Suprapubic skin (tissue), 4 donors: ENCODE measurements around the gene TASP1. TPM values are rescaled to one million over a fixed set of nuclear protein-coding genes. Genes with fewer than 3 reads are reported as not detected.
"Not testable (repeated sequence)": the region's sequence is repeated elsewhere in the genome, so short reads cannot be mapped to it uniquely, and the experiment has no call there.

Experiments used
- DNase-seq, 2 donors: peaks; one replicate each; pipeline ENCODE4 v3.0.0-alpha.2; 2019; ENCODE audit warnings: low spot score in 2 of 2
- H3K27ac ChIP-seq: fragments of 200-600 bp; sonication (generic); one replicate; pipeline ENCODE4 v1.5.1; 2019
- H3K27me3 ChIP-seq: fragments of 200-600 bp; sonication (generic); one replicate; pipeline ENCODE4 v1.5.1; 2019
- H3K36me3 ChIP-seq: fragments of 200-600 bp; sonication (generic); one replicate; pipeline ENCODE4 v1.5.1; 2019
- H3K4me1 ChIP-seq: fragments of 200-600 bp; sonication (generic); one replicate; pipeline ENCODE4 v1.5.1; 2019
- H3K4me3 ChIP-seq: fragments of 200-600 bp; sonication (generic); one replicate; pipeline ENCODE4 v1.5.1; 2019; ENCODE audit warnings: mild to moderate bottlenecking
- H3K9me3 ChIP-seq: fragments of 200-600 bp; sonication (generic); one replicate; pipeline ENCODE4 v1.5.1; 2019
- CTCF ChIP-seq, 2 donors: fragments of 200-600 bp in 1 of 2; fragments of 450-650 bp in 1 of 2; sonication (generic) in 1 of 2; IDR thresholded peaks; one replicate each; pipeline ENCODE4 v1.5.1; 2016 to 2019; ENCODE audit warnings: antibody characterized with exemption in 2 of 2, mild to moderate bottlenecking in 1 of 2, moderate library complexity in 1 of 2
- EP300 ChIP-seq: sonication (generic); formaldehyde crosslinking; IDR thresholded peaks from one replicate; pipeline ENCODE4 v1.6.1; 2017; ENCODE audit warnings: antibody characterized with exemption
- POLR2A ChIP-seq, 2 donors: fragments of 450-650 bp; IDR thresholded peaks; one replicate each; pipeline ENCODE4 v1.6.1; 2017; ENCODE audit warnings: antibody characterized with exemption in 2 of 2, mild to moderate bottlenecking in 2 of 2, moderate library complexity in 2 of 2
- POLR2AphosphoS5 ChIP-seq, 3 donors: sonication (generic); formaldehyde crosslinking; IDR thresholded peaks; one replicate each; pipeline ENCODE4 v1.6.1; 2017; ENCODE audit warnings: antibody characterized with exemption in 3 of 3
- WGBS: methylation state at CpG from one replicate; pipeline ENCODE4 v1.1.5; 2018; 5-methylcytosine and 5-hydroxymethylcytosine counted together
- total RNA-seq, 4 donors: library from RNA; depleted of rRNA; stranded (reverse); fragments of >200 nt; gene quantifications; one replicate each; pipeline ENCODE4 v1.1.0, GENCODE V29; 2016

Gene TASP1
- total RNA-seq, 4 donors from 2014 or later = 8.2 to 25.6 (median 9.9) TPM

DNA sequence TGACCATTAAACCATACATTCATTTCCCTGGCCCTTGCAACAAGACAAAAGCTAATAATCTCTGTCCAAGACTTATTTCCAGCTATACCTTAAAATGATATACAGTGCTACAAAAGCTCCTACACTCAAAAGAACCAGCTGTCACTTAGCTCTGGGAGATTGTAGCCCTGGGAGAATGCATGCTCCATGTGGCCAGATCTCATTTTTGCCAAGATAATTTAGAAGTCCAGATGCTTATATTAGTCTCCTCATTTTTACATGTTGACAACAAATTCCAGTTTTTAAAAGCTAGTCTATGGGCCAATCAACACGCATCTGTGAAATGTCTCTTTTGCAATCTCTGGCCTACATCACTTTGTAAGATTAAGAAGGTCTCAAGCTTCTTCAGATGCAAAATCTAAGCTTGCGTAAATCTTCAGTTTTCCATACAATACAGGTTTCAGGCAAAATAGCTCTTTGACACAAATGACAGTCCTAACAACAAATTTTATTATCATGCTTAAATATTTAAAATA is 27.1 kb downstream of the TASP1 start:
- 98% methylated on average over 2 of the region's 2 CpGs for WGBS
- Histone ChIP-seq H3K27ac (no peak overlapping the region), H3K9me3 (no peaks in the 10 kb centered on the region), H3K4me3 (no peak overlapping the region), H3K27me3 (no peaks in the 10 kb centered on the region), H3K4me1 (peaks cover 8% of the 10 kb centered on the region), H3K36me3 (no peaks in the 10 kb centered on the region)
- no peak for TF ChIP-seq EP300
- TF ChIP-seq POLR2A (IDR thresholded peaks at IDR 0.05) = no peak
- TF ChIP-seq CTCF (IDR thresholded peaks at IDR 0.05) = no peak
- TF ChIP-seq POLR2AphosphoS5 (IDR thresholded peaks at IDR 0.05) = no peak
- DNase-seq = no peak

GRCh38 chr20:13610184-13610583 is 28.5 kb downstream of the TASP1 start:
- 95% methylated on average over 2 of the region's 2 CpGs for WGBS

DNA sequence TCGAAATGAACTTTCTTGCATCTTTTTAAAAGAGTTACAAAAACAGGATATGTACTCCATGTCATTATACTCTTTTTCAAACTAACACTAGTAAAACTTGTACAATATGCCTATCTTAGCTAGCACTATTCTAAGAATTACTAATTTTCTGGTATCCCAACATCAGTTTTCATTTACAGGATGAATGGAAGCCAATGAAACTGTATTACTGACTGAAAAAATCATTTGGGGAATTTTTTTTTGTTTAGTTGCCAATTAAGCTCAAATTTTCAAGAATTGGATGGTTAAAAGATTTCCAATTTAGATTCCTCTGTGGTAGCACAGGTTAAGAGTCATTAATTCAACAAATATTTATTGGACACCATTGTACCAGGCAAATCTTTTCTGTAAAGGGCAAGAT is 30.7 kb downstream of the TASP1 start:
- DNase-seq = no peak

More at GRCh38 chr20:13610184-13610583, 28.5 kb downstream of the TASP1 start:
- DNase-seq = no peak
- Histone ChIP-seq H3K4me3 (no peak overlapping the region), H3K27me3 (no peaks in the 10 kb centered on the region), H3K27ac (no peak overlapping the region), H3K9me3 (no peaks in the 10 kb centered on the region), H3K36me3 (no peaks in the 10 kb centered on the region), H3K4me1 (peaks cover 8% of the 10 kb centered on the region)
- TF ChIP-seq POLR2A (IDR thresholded peaks at IDR 0.05) = no peak
- TF ChIP-seq EP300 = no peak
- TF ChIP-seq CTCF (IDR thresholded peaks at IDR 0.05) = no peak
- no peak for TF ChIP-seq POLR2AphosphoS5 (IDR thresholded peaks at IDR 0.05)

DNA sequence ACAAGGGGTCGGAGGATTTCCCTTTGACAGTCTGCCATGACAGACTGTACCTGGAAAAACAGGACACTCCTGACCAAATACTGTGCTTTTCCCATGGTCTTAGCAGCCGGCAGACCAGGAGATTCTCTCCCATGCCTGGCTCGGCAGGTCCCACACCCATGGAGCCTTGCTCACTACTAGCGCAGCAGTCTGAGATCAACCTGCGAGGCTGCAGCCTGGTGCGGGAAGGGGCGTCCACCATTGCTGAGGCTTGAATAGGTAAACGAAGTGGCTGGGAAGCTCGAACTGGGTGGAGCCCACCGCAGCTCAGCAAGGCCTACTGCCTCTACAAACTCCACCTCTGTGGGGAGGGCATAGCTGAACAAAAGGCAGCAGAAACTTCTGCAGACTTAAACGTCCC is 45.3 kb downstream of the TASP1 start:
- not testable (repeated sequence) for H3K9me3 ChIP-seq, H3K27ac ChIP-seq, H3K36me3 ChIP-seq, DNase-seq, H3K4me1 ChIP-seq, H3K27me3 ChIP-seq, H3K4me3 ChIP-seq
- WGBS = 85% methylated on average over 11 of the region's 11 CpGs

More for the DNA sequence above, 30.7 kb downstream of the TASP1 start:
- WGBS = 82% methylated on average over 1 of the region's 1 CpG
- no peak overlapping the region for H3K4me3 ChIP-seq
- no peaks in the 10 kb centered on the region for H3K27me3 ChIP-seq
- no peaks in the 10 kb centered on the region for H3K9me3 ChIP-seq
- H3K4me1 ChIP-seq = no peaks in the 10 kb centered on the region
- H3K27ac ChIP-seq = no peak overlapping the region
- no peak for TF ChIP-seq POLR2A (IDR thresholded peaks at IDR 0.05)
- TF ChIP-seq EP300 = no peak
- no peak for TF ChIP-seq POLR2AphosphoS5 (IDR thresholded peaks at IDR 0.05)
- no peak for TF ChIP-seq CTCF (IDR thresholded peaks at IDR 0.05)
- peaks cover 2% of the 10 kb centered on the region for H3K36me3 ChIP-seq

DNA sequence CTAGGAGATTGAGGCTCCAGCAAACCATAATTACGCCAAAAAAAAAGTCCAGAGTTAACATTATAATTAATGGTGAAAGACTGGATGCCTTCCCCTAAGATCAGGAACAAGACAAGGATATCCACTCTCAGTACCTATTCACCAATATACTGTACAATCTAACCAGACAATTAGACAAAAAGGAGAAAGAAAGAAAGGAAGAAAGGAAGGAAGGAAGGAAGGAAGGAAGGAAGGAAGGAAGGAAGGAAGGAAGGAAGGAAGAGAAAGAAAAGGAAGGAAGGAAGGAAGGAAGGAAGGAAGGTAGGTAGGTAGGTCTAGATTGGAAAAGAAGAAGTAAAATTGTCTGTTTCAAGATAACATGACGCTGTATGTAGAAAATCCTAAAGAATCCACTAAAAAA is 50.7 kb downstream of the TASP1 start:
- Histone ChIP-seq H3K36me3 (peaks cover 13% of the 10 kb centered on the region), H3K27ac (no peak overlapping the region), H3K27me3 (no peaks in the 10 kb centered on the region), H3K9me3 (peaks cover 6% of the 10 kb centered on the region), H3K4me1 (no peaks in the 10 kb centered on the region), H3K4me3 (no peak overlapping the region)
- TF ChIP-seq CTCF (IDR thresholded peaks at IDR 0.05) = no peak
- 96% methylated on average over 2 of the region's 2 CpGs for WGBS
- no peak for DNase-seq

DNA sequence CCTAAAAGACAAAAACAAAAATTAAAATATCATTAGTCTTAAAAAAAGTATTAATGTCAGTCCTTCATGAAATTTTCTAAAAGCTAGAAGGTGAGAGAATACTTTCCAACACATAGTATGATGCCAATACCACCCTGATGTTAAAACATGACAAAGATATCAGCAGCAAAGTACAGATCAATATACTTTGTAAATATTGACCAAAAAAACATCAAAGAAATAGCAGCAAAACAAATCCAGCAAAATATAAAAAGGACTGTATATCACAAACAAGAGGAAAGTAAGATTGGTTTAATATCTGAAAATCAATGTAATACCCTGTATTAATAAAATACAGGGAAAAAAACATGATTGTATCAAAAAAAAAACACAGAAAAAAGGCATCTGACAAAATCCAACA is 51.4 kb downstream of the TASP1 start:
- Histone ChIP-seq H3K4me3 (no peak overlapping the region), H3K27me3 (no peaks in the 10 kb centered on the region), H3K4me1 (no peaks in the 10 kb centered on the region), H3K36me3 (peaks cover 17% of the 10 kb centered on the region), H3K27ac (no peak overlapping the region), H3K9me3 (peaks cover 6% of the 10 kb centered on the region)
- DNase-seq = no peak
- TF ChIP-seq CTCF (IDR thresholded peaks at IDR 0.05) (no peak), POLR2A (IDR thresholded peaks at IDR 0.05) (no peak), EP300 (no peak), POLR2AphosphoS5 (IDR thresholded peaks at IDR 0.05) (no peak)
